CD14-positive monocyte (primary cell): ENCODE results near the gene TRIAP1. TPM values are rescaled to one million over a fixed set of nuclear protein-coding genes. Genes with fewer than 3 reads are reported as not detected.

ENCODE experiments used
- DNase-seq, 3 donors: peaks; one replicate each; pipeline ENCODE4 v3.0.0-alpha.2; 2011 to 2022
- H2AFZ ChIP-seq: 2 replicates; pipeline ENCODE4 v1.6.0; 2012; ENCODE audit warnings: mild to moderate bottlenecking, low read depth, low read length, inconsistent platforms; ENCODE audit not compliant: insufficient read depth, poor library complexity, severe bottlenecking
- H3K27ac ChIP-seq, 2 donors: 1 replicate in 1 of 2; 2 replicates in 1 of 2; pipeline ENCODE4 v1.5.1; 2012 to 2013; ENCODE audit warnings: low read length in 2 of 2, control low read depth in 1 of 2, inconsistent platforms in 1 of 2, low read depth in 1 of 2, mild to moderate bottlenecking in 1 of 2
- H3K27me3 ChIP-seq, 2 donors: one replicate each; pipeline versions ENCODE4 v1.6.0 to v1.6.1; 2011 to 2013; ENCODE audit warnings: low read length in 2 of 2; ENCODE audit not compliant: control insufficient read depth in 2 of 2, insufficient read depth in 2 of 2
- H3K36me3 ChIP-seq, 2 donors: replicated peaks in 1 of 2; 1 replicate in 1 of 2; 2 replicates in 1 of 2; pipeline versions ENCODE4 v1.5.1 to v1.6.1; 2012 to 2013; ENCODE audit warnings: low read length in 2 of 2, control low read depth in 1 of 2, inconsistent platforms in 1 of 2, mild to moderate bottlenecking in 1 of 2; ENCODE audit not compliant: insufficient read depth in 2 of 2, control insufficient read depth in 1 of 2
- H3K4me1 ChIP-seq, 2 donors: 1 replicate in 1 of 2; 2 replicates in 1 of 2; pipeline versions ENCODE4 v1.5.1 to v1.6.1; 2012 to 2013; ENCODE audit warnings: low read length in 2 of 2, control low read depth in 1 of 2, inconsistent platforms in 1 of 2, mild to moderate bottlenecking in 1 of 2, moderate library complexity in 1 of 2; ENCODE audit not compliant: insufficient read depth in 2 of 2, control insufficient read depth in 1 of 2
- H3K4me2 ChIP-seq: replicated peaks from 2 replicates; pipeline ENCODE3; 2012; ENCODE audit warnings: low read length, moderate library complexity, mild to moderate bottlenecking; ENCODE audit not compliant: poor library complexity, severe bottlenecking; ENCODE audit errors: extremely low read depth
- H3K4me3 ChIP-seq, 3 experiments: fragments of 200-600 bp in 1 of 3; sonication (generic) in 1 of 3; replicated peaks in 1 of 3; 1 replicate in 2 of 3; 2 replicates in 1 of 3; pipeline ENCODE4 v1.5.1; 2011 to 2013; ENCODE audit warnings: low read length in 3 of 3, mild to moderate bottlenecking in 3 of 3, control low read depth in 2 of 3, low read depth in 2 of 3, inconsistent platforms in 1 of 3, moderate library complexity in 1 of 3
- H3K79me2 ChIP-seq: 2 replicates; pipeline ENCODE4 v1.6.0; 2012; ENCODE audit warnings: mild to moderate bottlenecking, control low read depth, inconsistent platforms, low read length, moderate library complexity; ENCODE audit not compliant: insufficient read depth
- H3K9ac ChIP-seq: 2 replicates; pipeline ENCODE4 v1.6.0; 2017; ENCODE audit warnings: low read length, mild to moderate bottlenecking; ENCODE audit not compliant: insufficient read depth, poor library complexity, severe bottlenecking
- H3K9me3 ChIP-seq, 2 donors: replicated peaks in 1 of 2; 1 replicate in 1 of 2; 2 replicates in 1 of 2; pipeline versions ENCODE4 v1.5.1 to v1.6.1; 2012 to 2013; ENCODE audit warnings: low read length in 2 of 2, control low read depth in 1 of 2; ENCODE audit not compliant: control insufficient read depth in 1 of 2, insufficient read depth in 1 of 2
- H4K20me1 ChIP-seq: 2 replicates; pipeline ENCODE4 v1.6.0; 2012; ENCODE audit warnings: mild to moderate bottlenecking, low read length, control low read depth, moderate library complexity; ENCODE audit not compliant: insufficient read depth
- H3K27ac Mint-ChIP-seq, 7 donors: one replicate each; pipeline ENCODE4 v1.8.0; 2020; ENCODE audit warnings: mild to moderate bottlenecking in 7 of 7, mixed read lengths in 7 of 7, moderate library complexity in 6 of 7, inconsistent platforms in 2 of 7
- H3K27me3 Mint-ChIP-seq, 3 donors: one replicate each; pipeline ENCODE4 v1.8.0; 2021 to 2022; ENCODE audit warnings: low read depth in 3 of 3, mild to moderate bottlenecking in 3 of 3, mixed read lengths in 3 of 3, moderate library complexity in 3 of 3, inconsistent platforms in 1 of 3
- H3K36me3 Mint-ChIP-seq, 2 donors: one replicate each; pipeline ENCODE4 v1.8.0; 2020; ENCODE audit warnings: mixed read lengths in 2 of 2, inconsistent platforms in 1 of 2, mild to moderate bottlenecking in 1 of 2
- H3K4me1 Mint-ChIP-seq: one replicate; pipeline ENCODE4 v1.8.0; 2020; ENCODE audit warnings: mild to moderate bottlenecking, mixed read lengths
- H3K4me3 Mint-ChIP-seq, 2 donors: one replicate each; pipeline ENCODE4 v1.8.0; 2020; ENCODE audit warnings: mild to moderate bottlenecking in 2 of 2, mixed read lengths in 2 of 2, moderate library complexity in 1 of 2
- H3K9me3 Mint-ChIP-seq, 7 donors: one replicate each; pipeline ENCODE4 v1.8.0; 2020 to 2022; ENCODE audit warnings: mixed read lengths in 7 of 7, mild to moderate bottlenecking in 6 of 7, moderate library complexity in 6 of 7, inconsistent platforms in 2 of 7
- CTCF ChIP-seq: fragments of 200-600 bp; IDR thresholded peaks from one replicate; pipeline ENCODE4 v1.8.0; 2022; ENCODE audit warnings: antibody characterized with exemption, mild to moderate bottlenecking
- WGBS: methylation state at CpG from one replicate; pipeline ENCODE4 v1.1.5; 2013; ENCODE audit warnings: missing lambda C conversion rate; ENCODE audit not compliant: insufficient coverage; 5-methylcytosine and 5-hydroxymethylcytosine counted together
- intact Hi-C, 2 donors: fragments of 100-400 bp; cut with micrococcal nuclease; formaldehyde crosslinking; loops; one replicate each; pipeline versions ENCODE4 v1.15.0 to v1.15.1; 2023
- polyA plus RNA-seq, 3 donors: library from polyadenylated mRNA; depleted of rRNA in 1 of 3; unstranded in 2 of 3; stranded (reverse) in 1 of 3; fragments of 300-500 nt in 2 of 3; fragments of >200 nt in 1 of 3; fragmentation: Illumina TruSeq in 2 of 3; gene quantifications; 1 replicate in 2 of 3; 2 replicates in 1 of 3; pipeline ENCODE4 v1.2.3, GENCODE V29; 2012 to 2021

The TRIAP1 gene
- polyA plus RNA-seq, 3 donors: 11.3 to 61.9 (median 57.0) TPM

DNA sequence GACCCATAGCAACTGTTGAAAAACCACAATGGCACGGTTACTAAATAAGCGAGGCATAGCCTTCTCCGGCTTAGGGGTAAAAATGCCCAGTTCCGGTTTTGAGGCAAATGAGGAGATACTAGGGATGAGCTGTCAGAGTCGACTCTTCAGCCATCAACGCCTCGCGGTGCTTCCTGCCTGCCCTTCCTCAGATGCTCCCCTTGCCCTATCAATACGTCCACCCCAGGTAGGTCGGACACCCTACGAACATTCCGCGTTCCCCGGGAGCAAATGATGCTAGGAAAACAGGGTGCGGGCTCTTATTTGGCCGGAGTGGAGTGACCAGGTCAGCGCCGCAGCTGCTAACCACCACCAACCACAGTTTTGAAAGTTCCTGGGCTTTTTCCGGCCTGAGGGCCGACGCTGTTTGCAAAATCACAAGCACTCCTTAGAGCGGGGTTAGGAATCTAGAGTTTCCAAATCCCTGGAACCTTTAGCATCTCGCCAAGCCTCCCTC is 22.2 kb upstream of the TRIAP1 start:
- peaks cover 14 to 26% of the 10 kb centered on the region in 2 donors for H3K4me1 ChIP-seq
- peak overlapping the region; percentile 97 for H3K4me2 ChIP-seq
- H3K79me2 ChIP-seq: peaks cover 69% of the 10 kb centered on the region
- Mint-ChIP-seq H3K36me3 (peaks cover 29 to 41% of the 10 kb centered on the region in 2 donors), H3K27ac (peak overlapping the region; percentile 86 to 97 (median 95)), H3K27me3 (no peaks in the 10 kb centered on the region), H3K9me3 (peaks cover 0 to 2% (median 0%) of the 10 kb centered on the region in 7 donors), H3K4me1 (peaks cover 28% of the 10 kb centered on the region), H3K4me3 (peak overlapping the region; percentile 95 to 98)
- peaks cover 57% of the 10 kb centered on the region for H4K20me1 ChIP-seq
- DNase-seq: peak; percentile 57 to 80 (median 75)
- peak overlapping the region; percentile 86 for H3K9ac ChIP-seq
- no peak for TF ChIP-seq CTCF
- H3K4me3 ChIP-seq: peak overlapping the region; percentile 54 to 81 (median 79)
- H3K36me3 ChIP-seq: peaks cover 34 to 43% of the 10 kb centered on the region in 2 donors
- intact Hi-C loops: no loop called here
- WGBS: under 1% methylated on average over 18 of the region's 23 CpGs
- H2AFZ ChIP-seq: peak overlapping the region; percentile 99
- peak overlapping the region; percentile 75 to 86 for H3K27ac ChIP-seq
- H3K27me3 ChIP-seq: no peaks in the 10 kb centered on the region
- H3K9me3 ChIP-seq: no peaks in the 10 kb centered on the region

GRCh38 chr12:120467439-120467838 is 21.3 kb upstream of the TRIAP1 start:
- Mint-ChIP-seq H3K9me3 (peaks cover 0 to 2% (median 0%) of the 10 kb centered on the region in 7 donors), H3K27ac (peak overlapping the region in 2 of 7 donors; percentile 30 to 73), H3K4me3 (no peak overlapping the region), H3K36me3 (peaks cover 38 to 50% of the 10 kb centered on the region in 2 donors), H3K27me3 (no peaks in the 10 kb centered on the region), H3K4me1 (peaks cover 28% of the 10 kb centered on the region)
- peaks cover 14 to 26% of the 10 kb centered on the region in 2 donors for H3K4me1 ChIP-seq
- H3K9ac ChIP-seq: no peak overlapping the region
- no peak overlapping the region for H3K4me2 ChIP-seq
- peaks cover 43 to 53% of the 10 kb centered on the region in 2 donors for H3K36me3 ChIP-seq
- H3K27me3 ChIP-seq: no peaks in the 10 kb centered on the region
- intact Hi-C loops: no loop called here
- H3K4me3 ChIP-seq: no peak overlapping the region
- H3K9me3 ChIP-seq: no peaks in the 10 kb centered on the region
- no peak for DNase-seq
- H3K79me2 ChIP-seq: peaks cover 76% of the 10 kb centered on the region
- H3K27ac ChIP-seq: no peak overlapping the region
- H4K20me1 ChIP-seq: peaks cover 66% of the 10 kb centered on the region
- TF ChIP-seq CTCF: no peak
- no peak overlapping the region for H2AFZ ChIP-seq
- WGBS: 100% methylated on average over 5 of the region's 6 CpGs
